CD4-positive, alpha-beta T cell (primary cell): Measurements from ENCODE around the gene SGIP1. TPM values are rescaled to one million over a fixed set of nuclear protein-coding genes. Genes with fewer than 3 reads are reported as not detected.

Experiments used
- ATAC-seq: fragments of 200-7000 bp; cut with Tn5 transposase; one replicate; pipeline ENCODE4 v1.10.0; 2022; ENCODE audit warnings: mild to moderate bottlenecking; ENCODE audit not compliant: poor library complexity
- CTCF ChIA-PET: fragments of 350-600 bp; sonication (Branson Sonifier 250); formaldehyde crosslinking; loops from one replicate; lab custom pipeline; 2021; ENCODE audit warnings: antibody characterized with exemption, inconsistent platforms; lab: Charles Lee
- POLR2A ChIA-PET: fragments of 350-600 bp; sonication (Branson Sonifier 250); formaldehyde crosslinking; loops from one replicate; lab custom pipeline; 2021; ENCODE audit warnings: antibody characterized with exemption, inconsistent platforms; lab: Charles Lee
- DNase-seq, 14 experiments: peaks; one replicate each; pipeline ENCODE4 v3.0.0-alpha.2; 2013 to 2020; ENCODE audit warnings: mixed read lengths in 2 of 14
- H3K27ac ChIP-seq, 2 donors: one replicate each; pipeline versions ENCODE4 v1.5.1 to v1.7.0; 2013; ENCODE audit warnings: low read length in 2 of 2, low read depth in 1 of 2, mild to moderate bottlenecking in 1 of 2
- H3K27me3 ChIP-seq, 2 experiments: 1 replicate in 1 of 2; 2 replicates in 1 of 2; pipeline versions ENCODE4 v1.6.1 to v1.7.0; 2013; ENCODE audit warnings: low read length in 2 of 2, control low read depth in 1 of 2, mild to moderate bottlenecking in 1 of 2, moderate library complexity in 1 of 2; ENCODE audit not compliant: insufficient read depth in 2 of 2, control insufficient read depth in 1 of 2
- H3K36me3 ChIP-seq: one replicate; pipeline ENCODE4 v1.6.1; 2013; ENCODE audit warnings: low read length, control low read depth; ENCODE audit not compliant: insufficient read depth
- H3K4me1 ChIP-seq: one replicate; pipeline ENCODE4 v1.6.1; 2013; ENCODE audit warnings: low read length, control low read depth; ENCODE audit not compliant: insufficient read depth
- H3K4me3 ChIP-seq: one replicate; pipeline ENCODE4 v1.5.1; 2013; ENCODE audit warnings: mild to moderate bottlenecking, low read length, moderate library complexity
- H3K9me3 ChIP-seq, 2 experiments: 1 replicate in 1 of 2; 2 replicates in 1 of 2; pipeline versions ENCODE4 v1.6.1 to v1.7.0; 2013; ENCODE audit warnings: low read length in 2 of 2, mild to moderate bottlenecking in 2 of 2, control low read depth in 1 of 2, moderate library complexity in 1 of 2; ENCODE audit not compliant: control insufficient read depth in 1 of 2, insufficient read depth in 1 of 2
- H3K27ac Mint-ChIP-seq: one replicate; pipeline ENCODE4 v1.8.0; 2020; ENCODE audit warnings: mixed read lengths
- H3K27me3 Mint-ChIP-seq: one replicate; pipeline ENCODE4 v1.8.0; 2021; ENCODE audit warnings: mixed read lengths
- H3K36me3 Mint-ChIP-seq: one replicate; pipeline ENCODE4 v1.8.0; 2021; ENCODE audit warnings: low read depth, mixed read lengths
- H3K4me1 Mint-ChIP-seq: one replicate; pipeline ENCODE4 v1.8.0; 2021; ENCODE audit warnings: low read depth, mixed read lengths
- H3K4me3 Mint-ChIP-seq: one replicate; pipeline ENCODE4 v1.8.0; 2020; ENCODE audit warnings: mild to moderate bottlenecking, mixed read lengths
- H3K9me3 Mint-ChIP-seq: one replicate; pipeline ENCODE4 v1.8.0; 2020; ENCODE audit warnings: mixed read lengths
- CTCF ChIP-seq: fragments of 200-600 bp; IDR thresholded peaks from one replicate; pipeline ENCODE4 v1.8.0; 2022; ENCODE audit warnings: antibody characterized with exemption, mild to moderate bottlenecking
- intact Hi-C, 2 experiments: fragments of 100-400 bp; cut with DNase I in 1 of 2; cut with micrococcal nuclease in 1 of 2; formaldehyde crosslinking; loops; one replicate each; pipeline versions ENCODE4 v1.15.1 to v1.9.0; 2023 to 2025; cut with DNase I, micrococcal nuclease
- total RNA-seq, 174 experiments: library from RNA in 2 of 174; stranded (reverse) in 2 of 174; gene quantifications; one replicate each; pipeline ENCODE4 v1.2.3 and lab custom pipeline; 2021 to 2026

Gene SGIP1
- total RNA-seq, 2 experiments from 2014 or later: 0.84 TPM; not detected in 1

GRCh38 chr1:66642992-66643391 lies 109.0 kb downstream of the SGIP1 start:
- no peaks in the 10 kb centered on the region for H3K4me1 ChIP-seq
- Mint-ChIP-seq H3K4me3 (no peak overlapping the region), H3K36me3 (no peaks in the 10 kb centered on the region), H3K27me3 (peaks cover 4% of the 10 kb centered on the region), H3K4me1 (no peaks in the 10 kb centered on the region), H3K9me3 (no peaks in the 10 kb centered on the region), H3K27ac (no peak overlapping the region)
- POLR2A ChIA-PET: no interaction called here
- CTCF ChIA-PET: no interaction called here
- intact Hi-C loops: no loop called here
- H3K9me3 ChIP-seq: no peaks in the 10 kb centered on the region
- no peak overlapping the region for H3K27ac ChIP-seq
- TF ChIP-seq CTCF: no peak
- no peaks in the 10 kb centered on the region for H3K36me3 ChIP-seq
- peaks cover 2 to 3% of the 10 kb centered on the region in 2 experiments for H3K27me3 ChIP-seq
- DNase-seq (no peak), ATAC-seq (no peak)
- H3K4me3 ChIP-seq: no peak overlapping the region

GRCh38 chr1:66644331-66644730 lies 110.4 kb downstream of the SGIP1 start:
- ATAC-seq (no peak), DNase-seq (no peak)
- peaks cover 3 to 5% of the 10 kb centered on the region in 2 experiments for H3K27me3 ChIP-seq
- ChIA-PET POLR2A (no interaction called here), CTCF (no interaction called here)
- H3K4me3 ChIP-seq: no peak overlapping the region
- H3K36me3 ChIP-seq: no peaks in the 10 kb centered on the region
- H3K9me3 ChIP-seq: no peaks in the 10 kb centered on the region
- intact Hi-C loops: no loop called here
- Mint-ChIP-seq H3K4me1 (no peaks in the 10 kb centered on the region), H3K36me3 (no peaks in the 10 kb centered on the region), H3K27me3 (peaks cover 15% of the 10 kb centered on the region), H3K9me3 (no peaks in the 10 kb centered on the region), H3K27ac (no peak overlapping the region), H3K4me3 (no peak overlapping the region)
- no peaks in the 10 kb centered on the region for H3K4me1 ChIP-seq
- TF ChIP-seq CTCF: no peak
- H3K27ac ChIP-seq: no peak overlapping the region

- Mint-ChIP-seq H3K9me3 (no peaks in the 10 kb centered on the region), H3K27me3 (peaks cover 29% of the 10 kb centered on the region), H3K36me3 (no peaks in the 10 kb centered on the region), H3K27ac (no peak overlapping the region), H3K4me1 (no peaks in the 10 kb centered on the region), H3K4me3 (no peak overlapping the region)
- intact Hi-C loops: no loop called here
- H3K4me3 ChIP-seq: no peak overlapping the region
- H3K36me3 ChIP-seq: no peaks in the 10 kb centered on the region
- ChIA-PET POLR2A (no interaction called here), CTCF (no interaction called here)
- H3K27ac ChIP-seq: no peak overlapping the region
- H3K9me3 ChIP-seq: no peaks in the 10 kb centered on the region
- no peaks in the 10 kb centered on the region for H3K4me1 ChIP-seq
- peaks cover 0 to 5% of the 10 kb centered on the region in 2 experiments for H3K27me3 ChIP-seq
- no peak for TF ChIP-seq CTCF
- ATAC-seq (no peak), DNase-seq (no peak)
Measured at GRCh38 chr1:66648901-66649595, 115.1 kb downstream of the SGIP1 start.
